ENCODE measurements around the gene ZBED6.

The ZBED6 gene

DNA sequence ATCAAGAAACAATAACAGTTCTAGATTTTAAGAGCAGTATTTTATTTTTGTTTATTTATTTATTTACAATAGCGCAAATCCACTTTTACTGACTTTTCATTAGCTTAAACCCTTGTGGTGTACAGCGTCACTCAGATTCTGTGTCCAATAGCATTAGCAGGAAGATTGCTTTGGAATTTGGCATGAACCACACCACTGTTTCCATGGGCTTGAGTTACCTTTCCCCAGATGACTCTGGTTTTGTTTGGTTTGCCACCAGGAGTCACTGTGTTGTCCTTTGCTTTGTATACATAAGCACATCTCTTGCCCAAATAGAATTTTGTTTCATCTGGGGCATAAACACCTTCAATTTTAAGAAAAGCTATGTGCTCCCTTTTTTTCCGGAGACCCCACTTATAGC is 40.1 kb downstream of the ZBED6 start:
- no peaks in the 10 kb centered on the region for H3K4me1 ChIP-seq
- no peak overlapping the region for H3K27ac ChIP-seq
- TF ChIP-seq, protein P1, sequence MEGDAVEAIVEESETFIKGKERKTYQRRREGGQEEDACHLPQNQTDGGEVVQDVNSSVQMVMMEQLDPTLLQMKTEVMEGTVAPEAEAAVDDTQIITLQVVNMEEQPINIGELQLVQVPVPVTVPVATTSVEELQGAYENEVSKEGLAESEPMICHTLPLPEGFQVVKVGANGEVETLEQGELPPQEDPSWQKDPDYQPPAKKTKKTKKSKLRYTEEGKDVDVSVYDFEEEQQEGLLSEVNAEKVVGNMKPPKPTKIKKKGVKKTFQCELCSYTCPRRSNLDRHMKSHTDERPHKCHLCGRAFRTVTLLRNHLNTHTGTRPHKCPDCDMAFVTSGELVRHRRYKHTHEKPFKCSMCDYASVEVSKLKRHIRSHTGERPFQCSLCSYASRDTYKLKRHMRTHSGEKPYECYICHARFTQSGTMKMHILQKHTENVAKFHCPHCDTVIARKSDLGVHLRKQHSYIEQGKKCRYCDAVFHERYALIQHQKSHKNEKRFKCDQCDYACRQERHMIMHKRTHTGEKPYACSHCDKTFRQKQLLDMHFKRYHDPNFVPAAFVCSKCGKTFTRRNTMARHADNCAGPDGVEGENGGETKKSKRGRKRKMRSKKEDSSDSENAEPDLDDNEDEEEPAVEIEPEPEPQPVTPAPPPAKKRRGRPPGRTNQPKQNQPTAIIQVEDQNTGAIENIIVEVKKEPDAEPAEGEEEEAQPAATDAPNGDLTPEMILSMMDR (IDR thresholded peaks at IDR 0.05): no peak

DNA sequence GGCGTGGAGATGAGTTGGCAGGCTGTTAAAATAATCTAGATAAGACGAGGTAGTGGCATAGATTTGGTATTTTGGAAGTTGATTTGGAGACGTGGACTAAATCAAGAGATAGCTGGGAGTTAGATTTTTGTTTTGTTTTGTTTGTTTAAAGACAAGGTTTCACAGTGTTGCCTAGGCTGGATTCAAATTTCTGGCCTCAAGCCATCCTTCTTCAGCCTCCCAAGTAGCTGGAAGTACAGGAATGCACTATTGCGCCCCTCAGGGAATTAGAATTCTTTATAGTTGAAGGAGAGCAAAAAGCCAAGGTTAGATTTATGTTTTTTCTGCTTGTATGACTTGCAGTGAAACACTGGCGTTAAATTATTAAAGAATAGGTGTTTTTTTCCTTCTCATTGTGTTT is 43.7 kb downstream of the ZBED6 start:
- no peaks in the 10 kb centered on the region for H3K79me2 ChIP-seq
- TF ChIP-seq, protein P1 (IDR thresholded peaks at IDR 0.05): no peak
- H3K27ac ChIP-seq: no peak overlapping the region
- H3K4me1 ChIP-seq: no peaks in the 10 kb centered on the region
- H3K9me3 ChIP-seq (ENCODE audit: control insufficient read depth, low read length): no peaks in the 10 kb centered on the region
- H3K27me3 ChIP-seq (ENCODE audit: control insufficient read depth, insufficient read depth, low read length): no peaks in the 10 kb centered on the region
- no peak overlapping the region for H2AFZ ChIP-seq
- no peak overlapping the region for H3K4me2 ChIP-seq (ENCODE audit: low read length)
- H3K36me3 ChIP-seq (ENCODE audit: control insufficient read depth, insufficient read depth, low read length): no peaks in the 10 kb centered on the region
- H3K4me3 ChIP-seq (ENCODE audit: low read depth, low read length): no peak overlapping the region
- no peak overlapping the region for H3K9ac ChIP-seq

More for the DNA sequence above, 40.1 kb downstream of the ZBED6 start:
- Histone ChIP-seq H3K36me3 (ENCODE audit: control insufficient read depth, insufficient read depth, low read length) (no peaks in the 10 kb centered on the region), H3K9me3 (ENCODE audit: control insufficient read depth, low read length) (no peaks in the 10 kb centered on the region), H3K27me3 (ENCODE audit: control insufficient read depth, insufficient read depth, low read length) (no peaks in the 10 kb centered on the region), H2AFZ (no peak overlapping the region), H3K4me3 (ENCODE audit: low read depth, low read length) (no peak overlapping the region), H3K79me2 (no peaks in the 10 kb centered on the region), H3K4me2 (ENCODE audit: low read length) (no peak overlapping the region), H3K9ac (no peak overlapping the region)

- no peak overlapping the region for H3K27ac ChIP-seq
- TF ChIP-seq, protein P1 (IDR thresholded peaks at IDR 0.05): no peak
- no peak overlapping the region for H3K9ac ChIP-seq
- no peaks in the 10 kb centered on the region for H3K9me3 ChIP-seq (ENCODE audit: control insufficient read depth, low read length)
- no peaks in the 10 kb centered on the region for H3K27me3 ChIP-seq (ENCODE audit: control insufficient read depth, insufficient read depth, low read length)
- H3K36me3 ChIP-seq (ENCODE audit: control insufficient read depth, insufficient read depth, low read length): no peaks in the 10 kb centered on the region
- H3K4me3 ChIP-seq (ENCODE audit: low read depth, low read length): no peak overlapping the region
- H3K79me2 ChIP-seq: no peaks in the 10 kb centered on the region
- H3K4me1 ChIP-seq: no peaks in the 10 kb centered on the region
- H2AFZ ChIP-seq: no peak overlapping the region
- H3K4me2 ChIP-seq (ENCODE audit: low read length): no peak overlapping the region
Measured at GRCh38 chr1:203840208-203840808, 44.9 kb downstream of the ZBED6 start.

DNA sequence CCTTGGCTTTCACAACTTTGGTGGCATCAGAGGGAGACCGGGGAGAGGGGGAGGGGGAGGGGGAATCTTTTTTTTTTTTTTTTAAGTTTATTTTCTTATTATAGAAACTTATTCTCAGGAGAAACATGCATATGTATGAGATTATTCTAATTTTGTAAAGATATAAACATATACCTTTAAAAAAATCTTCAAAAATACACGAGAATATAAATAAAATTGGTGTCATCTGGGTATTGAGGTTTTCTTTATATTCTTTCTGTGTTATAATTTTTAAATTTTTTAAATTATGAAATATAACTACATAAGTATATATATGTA is 47.1 kb downstream of the ZBED6 start:
- H3K4me3 ChIP-seq (ENCODE audit: low read depth, low read length): no peak overlapping the region
- no peak overlapping the region for H3K9ac ChIP-seq
- H3K36me3 ChIP-seq (ENCODE audit: control insufficient read depth, insufficient read depth, low read length): no peaks in the 10 kb centered on the region

DNA sequence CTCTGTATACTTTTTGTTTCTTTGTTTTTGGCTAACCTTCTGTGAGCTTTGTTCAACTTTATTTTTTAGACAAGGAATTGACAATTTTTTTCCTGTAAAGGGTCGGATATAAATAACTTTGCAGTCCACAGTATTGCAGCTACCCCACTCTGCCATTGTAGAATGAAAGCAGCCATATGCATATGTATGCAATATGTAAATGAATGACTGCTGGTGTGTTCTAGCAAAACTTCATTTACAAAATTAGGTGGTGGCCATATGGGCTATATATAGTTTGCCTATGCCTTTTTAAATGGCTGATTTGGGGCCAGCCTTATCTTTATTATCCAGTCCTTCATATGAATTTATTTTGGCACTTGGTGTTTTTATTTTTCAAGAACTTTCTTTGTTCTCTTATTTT is 48.0 kb downstream of the ZBED6 start:
- no peaks in the 10 kb centered on the region for H3K36me3 ChIP-seq (ENCODE audit: control insufficient read depth, insufficient read depth, low read length)
- no peaks in the 10 kb centered on the region for H3K79me2 ChIP-seq
- H2AFZ ChIP-seq: no peak overlapping the region
- no peak overlapping the region for H3K27ac ChIP-seq
- no peak overlapping the region for H3K4me2 ChIP-seq (ENCODE audit: low read length)
- no peak overlapping the region for H3K4me3 ChIP-seq (ENCODE audit: low read depth, low read length)
- H3K9ac ChIP-seq: no peak overlapping the region
- H3K9me3 ChIP-seq (ENCODE audit: control insufficient read depth, low read length): no peaks in the 10 kb centered on the region
- H3K27me3 ChIP-seq (ENCODE audit: control insufficient read depth, insufficient read depth, low read length): no peaks in the 10 kb centered on the region
- TF ChIP-seq, protein P1 (IDR thresholded peaks at IDR 0.05): no peak
- H3K4me1 ChIP-seq: no peaks in the 10 kb centered on the region

More for the DNA sequence above, 47.1 kb downstream of the ZBED6 start:
- Histone ChIP-seq H3K4me1 (no peaks in the 10 kb centered on the region), H3K79me2 (no peaks in the 10 kb centered on the region), H2AFZ (no peak overlapping the region), H3K27ac (no peak overlapping the region), H3K4me2 (ENCODE audit: low read length) (no peak overlapping the region), H3K27me3 (ENCODE audit: control insufficient read depth, insufficient read depth, low read length) (no peaks in the 10 kb centered on the region), H3K9me3 (ENCODE audit: control insufficient read depth, low read length) (no peaks in the 10 kb centered on the region)
- TF ChIP-seq, protein P1 (IDR thresholded peaks at IDR 0.05): no peak
